ENCODE measurements around the gene H2AZ1.

GRCh38 chr4:99950913-99951254, 809 bp upstream of the H2AZ1 start:
- TF ChIP-seq, protein P1, sequence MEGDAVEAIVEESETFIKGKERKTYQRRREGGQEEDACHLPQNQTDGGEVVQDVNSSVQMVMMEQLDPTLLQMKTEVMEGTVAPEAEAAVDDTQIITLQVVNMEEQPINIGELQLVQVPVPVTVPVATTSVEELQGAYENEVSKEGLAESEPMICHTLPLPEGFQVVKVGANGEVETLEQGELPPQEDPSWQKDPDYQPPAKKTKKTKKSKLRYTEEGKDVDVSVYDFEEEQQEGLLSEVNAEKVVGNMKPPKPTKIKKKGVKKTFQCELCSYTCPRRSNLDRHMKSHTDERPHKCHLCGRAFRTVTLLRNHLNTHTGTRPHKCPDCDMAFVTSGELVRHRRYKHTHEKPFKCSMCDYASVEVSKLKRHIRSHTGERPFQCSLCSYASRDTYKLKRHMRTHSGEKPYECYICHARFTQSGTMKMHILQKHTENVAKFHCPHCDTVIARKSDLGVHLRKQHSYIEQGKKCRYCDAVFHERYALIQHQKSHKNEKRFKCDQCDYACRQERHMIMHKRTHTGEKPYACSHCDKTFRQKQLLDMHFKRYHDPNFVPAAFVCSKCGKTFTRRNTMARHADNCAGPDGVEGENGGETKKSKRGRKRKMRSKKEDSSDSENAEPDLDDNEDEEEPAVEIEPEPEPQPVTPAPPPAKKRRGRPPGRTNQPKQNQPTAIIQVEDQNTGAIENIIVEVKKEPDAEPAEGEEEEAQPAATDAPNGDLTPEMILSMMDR (IDR thresholded peaks at IDR 0.05) = no peak
- no peak for TF ChIP-seq POLR2A (IDR thresholded peaks at IDR 0.05)

All from right lobe of liver (tissue), 4 donors.